OCI-LY1 (cell line): Measurements from ENCODE around the gene AFF2.

Source experiments
- EZH2 ChIP-seq: fragments of 200-600 bp; sonication (generic), shearing (Covaris generic); IDR thresholded peaks from 2 replicates; pipeline ENCODE4 v1.8.0; 2017; ENCODE audit warnings: borderline replicate concordance, mixed run types, mild to moderate bottlenecking, antibody characterized with exemption, low read length, moderate library complexity, mixed read lengths
- TF ChIP-seq, protein P1 (sequence below): fragments of 200-600 bp; sonication (generic), shearing (Covaris generic); IDR thresholded peaks from 2 replicates; pipeline ENCODE4 v1.5.1; 2017; ENCODE audit warnings: mild to moderate bottlenecking, antibody characterized with exemption, low read length, moderate library complexity, mixed read lengths

- TF ChIP-seq, protein P1, sequence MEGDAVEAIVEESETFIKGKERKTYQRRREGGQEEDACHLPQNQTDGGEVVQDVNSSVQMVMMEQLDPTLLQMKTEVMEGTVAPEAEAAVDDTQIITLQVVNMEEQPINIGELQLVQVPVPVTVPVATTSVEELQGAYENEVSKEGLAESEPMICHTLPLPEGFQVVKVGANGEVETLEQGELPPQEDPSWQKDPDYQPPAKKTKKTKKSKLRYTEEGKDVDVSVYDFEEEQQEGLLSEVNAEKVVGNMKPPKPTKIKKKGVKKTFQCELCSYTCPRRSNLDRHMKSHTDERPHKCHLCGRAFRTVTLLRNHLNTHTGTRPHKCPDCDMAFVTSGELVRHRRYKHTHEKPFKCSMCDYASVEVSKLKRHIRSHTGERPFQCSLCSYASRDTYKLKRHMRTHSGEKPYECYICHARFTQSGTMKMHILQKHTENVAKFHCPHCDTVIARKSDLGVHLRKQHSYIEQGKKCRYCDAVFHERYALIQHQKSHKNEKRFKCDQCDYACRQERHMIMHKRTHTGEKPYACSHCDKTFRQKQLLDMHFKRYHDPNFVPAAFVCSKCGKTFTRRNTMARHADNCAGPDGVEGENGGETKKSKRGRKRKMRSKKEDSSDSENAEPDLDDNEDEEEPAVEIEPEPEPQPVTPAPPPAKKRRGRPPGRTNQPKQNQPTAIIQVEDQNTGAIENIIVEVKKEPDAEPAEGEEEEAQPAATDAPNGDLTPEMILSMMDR = no peak
- no peak for TF ChIP-seq EZH2
These were observed 512.7 kb downstream of the AFF2 start for GRCh38 chrX:149013081-149013480.
